ENCODE data around the gene PTPRM. TPM values are rescaled to one million over a fixed set of nuclear protein-coding genes. Genes with fewer than 3 reads are reported as not detected.
A peak's percentile ranks its signal among the peaks of the same experiment; 100 is the strongest.

Gene PTPRM
- total RNA-seq, 1 experiment from 2014 or later = 14.5 TPM

GRCh38 chr18:8140841-8141501 is 573.9 kb downstream of the PTPRM start:
- ChIA-PET CTCF (no interaction called here), RAD21 (ENCODE audit: low non-redundant PET in 1 of 2, low total read pairs in 2 of 2, uncharacterized antibody in 2 of 2, unreplicated experiment in 2 of 2) (no interaction called here), POLR2A (no interaction called here)
- BruUV-seq (replicated peaks) = no TSS peak
- Histone ChIP-seq H3K9me2 (ENCODE audit: insufficient read depth) (no peaks in the 10 kb centered on the region), H3K9me3 (ENCODE audit: control insufficient read depth in 1 of 2, insufficient read depth in 1 of 2, low read depth in 1 of 2, low read length in 2 of 2) (no peaks in the 10 kb centered on the region), H3K4me2 (ENCODE audit: low read length) (peak overlapping the region; percentile 41), H3K36me3 (ENCODE audit: control insufficient read depth in 1 of 2, insufficient read depth in 2 of 2, low read length in 2 of 2) (no peaks in the 10 kb centered on the region), H3K79me2 (ENCODE audit: insufficient read depth, low read length) (no peaks in the 10 kb centered on the region), H3K4me1 (ENCODE audit: control insufficient read depth in 1 of 2, insufficient read depth in 2 of 2, low read length in 2 of 2) (peaks cover 0 to 9% of the 10 kb centered on the region in 2 experiments; a peak in 2 of 4 replicates), H3K27me3 (ENCODE audit: insufficient read depth, low read length) (no peaks in the 10 kb centered on the region), H3K4me3 (replicated peaks in 1 of 2; ENCODE audit: low read depth in 1 of 2, low read length in 2 of 2) (no peak overlapping the region), H2AFZ (ENCODE audit: low read depth, low read length, poor library complexity, severe bottlenecking) (no peak overlapping the region), H3K9ac (ENCODE audit: low read length) (no peak overlapping the region), H3K27ac (ENCODE audit: low read depth, low read length) (no peak overlapping the region), H4K20me1 (ENCODE audit: insufficient read depth) (no peaks in the 10 kb centered on the region)
- TF ChIP-seq CTCF (IDR thresholded peaks at IDR 0.05 in 2 of 3, conservative IDR thresholded peaks at IDR 0.05 in 1 of 3; ENCODE audit: borderline replicate concordance in 1 of 3, insufficient read depth in 1 of 3, low read depth in 2 of 3, low read length in 2 of 3) (no peak), EGR1 (IDR thresholded peaks at IDR 0.05; ENCODE audit: low read depth) (no peak), RAD21 (IDR thresholded peaks at IDR 0.05; ENCODE audit: low read depth) (no peak), POLR2AphosphoS5 (IDR thresholded peaks at IDR 0.05; ENCODE audit: low read depth, low read length) (no peak), EZH2phosphoT487 (IDR thresholded peaks at IDR 0.05; ENCODE audit: borderline replicate concordance) (no peak), SP1 (IDR thresholded peaks at IDR 0.05; ENCODE audit: low read depth) (no peak), SIN3A (IDR thresholded peaks at IDR 0.05; ENCODE audit: low read depth) (no peak), ZBTB33 (IDR thresholded peaks at IDR 0.05; ENCODE audit: extremely low read depth, insufficient replicate concordance, low read length) (no peak), CEBPB (IDR thresholded peaks at IDR 0.05; ENCODE audit: low read depth) (no peak), REST (IDR thresholded peaks at IDR 0.05; ENCODE audit: low read depth) (no peak), MAX (IDR thresholded peaks at IDR 0.05) (no peak), SRF (IDR thresholded peaks at IDR 0.05; ENCODE audit: low read depth) (no peak)
- ATAC-seq (peak; percentile 74), DNase-seq (ENCODE audit: low read depth, low spot score) (no peak)
- intact Hi-C loops (cut with micrococcal nuclease) = no loop called here

Measured in HCT116 (cell line).